ENCODE measurements around the gene FAM107A. TPM values are rescaled to one million over a fixed set of nuclear protein-coding genes. Genes with fewer than 3 reads are reported as not detected.

FAM107A gene
- total and polyA plus RNA-seq, 2 of the 4 experiments (the other 2 are of a cell fraction): not detected

DNA sequence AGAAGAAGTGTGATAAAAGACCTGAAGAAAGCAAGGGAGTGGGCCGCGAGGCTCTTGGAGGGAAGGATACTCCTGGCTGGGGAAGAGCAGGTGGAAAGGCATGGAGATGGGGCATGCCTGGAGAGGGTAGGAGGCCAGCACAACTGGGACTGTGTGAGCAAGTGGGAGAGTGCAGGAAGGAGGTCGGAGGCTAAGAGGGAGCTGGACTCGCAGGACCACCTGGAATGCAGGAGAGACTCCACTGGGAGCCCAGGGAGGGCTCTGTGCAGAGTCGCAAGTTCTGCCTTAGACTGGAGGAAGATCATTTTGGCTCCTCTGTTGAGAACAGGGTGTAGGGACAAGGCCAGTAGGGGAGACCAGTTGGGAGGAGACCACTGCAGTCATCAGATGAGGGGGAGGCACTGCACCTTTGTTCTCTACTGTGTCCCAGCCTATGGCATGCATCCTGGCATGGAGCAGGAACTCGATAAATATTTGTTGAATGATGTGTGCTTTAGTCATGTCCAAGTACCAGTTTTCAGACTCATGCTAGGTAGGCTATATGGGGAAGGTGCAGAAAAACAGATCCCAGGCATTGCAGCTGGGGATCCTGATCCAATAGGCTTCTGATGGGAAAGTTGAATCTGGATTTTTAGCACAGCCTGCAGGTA, 13.7 kb downstream of the FAM107A start:
- H4K91ac ChIP-seq (ENCODE audit: insufficient read depth, low read depth, low read length): peak overlapping the region; percentile 68
- DNase-seq: no peak
- H3K56ac ChIP-seq (ENCODE audit: extremely low read depth, insufficient read depth, low read length): no peak overlapping the region
- H2BK15ac ChIP-seq (ENCODE audit: low read depth, low read length): peak overlapping the region; percentile 72; the same call in 1 of the 3 replicates
- no peaks in the 10 kb centered on the region for H3K79me1 ChIP-seq (ENCODE audit: low read depth in 1 of 2, low read length in 2 of 2)
- no peaks in the 10 kb centered on the region for H3K27me3 ChIP-seq (ENCODE audit: control insufficient read depth, insufficient read depth, low read length)
- H3K27ac ChIP-seq (ENCODE audit: insufficient read depth, low read length): no peak overlapping the region
- CTCF ChIA-PET: no interaction called here
- intact Hi-C loops (cut with micrococcal nuclease) (loop anchor here (5.0 to 10.0 kb wide), 3 partner anchors 259 to 1071 kb away; no protein-coding TSS in a partner anchor), in situ Hi-C loops (cut with MboI; ENCODE audit: low sequenced_read_pairs) (loop anchor here (5.0 to 25.0 kb wide), 2 partner anchors 64 to 424 kb away; no protein-coding TSS in a partner anchor), dilution Hi-C loops (cut with HindIII; ENCODE audit: low sequenced_read_pairs, unreplicated experiment) (no loop called here)
- no peak overlapping the region for H3K9ac ChIP-seq (ENCODE audit: low read depth, low read length)
- no peaks in the 10 kb centered on the region for H4K20me1 ChIP-seq (ENCODE audit: insufficient read depth, low read length)
- H2BK20ac ChIP-seq (ENCODE audit: low read depth, low read length): peak overlapping the region; percentile 79
- no peak for ATAC-seq (ENCODE audit: low read depth)
- H3K9me1 ChIP-seq (ENCODE audit: insufficient read depth, low read length): peaks cover 14% of the 10 kb centered on the region
- no peaks in the 10 kb centered on the region for H3K9me3 ChIP-seq (ENCODE audit: control insufficient read depth, insufficient read depth, low read length)
- no peak overlapping the region for H3K18ac ChIP-seq (ENCODE audit: low read depth, low read length)
- H2AK9ac ChIP-seq (replicated peaks; ENCODE audit: low read depth, low read length, poor library complexity): no peak overlapping the region
- no peak overlapping the region for H3K4me3 ChIP-seq (ENCODE audit: insufficient read depth, low read depth, low read length)
- H4K5ac ChIP-seq (ENCODE audit: low read depth, low read length): no peak overlapping the region
- H3K4me1 ChIP-seq (ENCODE audit: control insufficient read depth, insufficient read depth, low read length): peaks cover 4% of the 10 kb centered on the region; the same call in 1 of the 2 replicates
- peak overlapping the region in 1 of 2 experiments; percentile 38; a peak in 1 of 4 replicates for H4K8ac ChIP-seq (ENCODE audit: low read depth in 2 of 2, low read length in 2 of 2)
- POLR2A ChIA-PET (ENCODE audit: unreplicated experiment): no interaction called here
- 0 out of 2 replicates have a peak overlapping the region, but pooled peaks have one; percentile 29 for H3K14ac ChIP-seq (replicated peaks; ENCODE audit: low read depth, low read length)
- BruUV-seq (replicated peaks): no TSS peak
- H2AK5ac ChIP-seq (ENCODE audit: low read depth, low read length): peak overlapping the region; percentile 61; the same call in 1 of the 2 replicates
- H3K4ac ChIP-seq (ENCODE audit: low read depth, low read length): peak overlapping the region; percentile 65
- no peak overlapping the region for H3K23ac ChIP-seq (ENCODE audit: low read depth, low read length)
- 84% methylated on average over 5 of the region's 6 CpGs; no CpG with 5 or more reads in 1 of the 2 experiments for WGBS, 2 experiments (ENCODE audit: extremely low coverage in 2 of 2, insufficient read length in 1 of 2)
- peak overlapping the region; percentile 5 for H2BK5ac ChIP-seq (ENCODE audit: low read depth, low read length, poor library complexity, severe bottlenecking)
- no peak overlapping the region for H2AFZ ChIP-seq (replicated peaks; ENCODE audit: low read length, poor library complexity)
- peak overlapping the region; percentile 82 for H2BK120ac ChIP-seq (ENCODE audit: low read depth, low read length)
- TF ChIP-seq MAZ (IDR thresholded peaks at IDR 0.05; ENCODE audit: borderline replicate concordance, low read depth, low read length) (no peak), RFX5 (IDR thresholded peaks at IDR 0.05; ENCODE audit: low read depth, low read length) (no peak), BHLHE40 (IDR thresholded peaks at IDR 0.05; ENCODE audit: low read depth, low read length) (no peak), MAFK (IDR thresholded peaks at IDR 0.05; ENCODE audit: low read depth, low read length) (no peak), FOS (IDR thresholded peaks at IDR 0.05; ENCODE audit: low read depth, low read length) (no peak), RCOR1 (IDR thresholded peaks at IDR 0.05; ENCODE audit: insufficient replicate concordance, low read length) (no peak), NFE2L2 (IDR thresholded peaks at IDR 0.05; ENCODE audit: low read depth, low read length) (no peak), POLR2A (IDR thresholded peaks at IDR 0.05; ENCODE audit: low read depth, low read length) (no peak), RAD21 (IDR thresholded peaks at IDR 0.05; ENCODE audit: low read length) (no peak), MXI1 (IDR thresholded peaks at IDR 0.05; ENCODE audit: borderline replicate concordance, low read depth, low read length) (no peak), CEBPB (IDR thresholded peaks at IDR 0.05; ENCODE audit: low read depth, low read length) (no peak)
- TF ChIP-seq, protein P1, sequence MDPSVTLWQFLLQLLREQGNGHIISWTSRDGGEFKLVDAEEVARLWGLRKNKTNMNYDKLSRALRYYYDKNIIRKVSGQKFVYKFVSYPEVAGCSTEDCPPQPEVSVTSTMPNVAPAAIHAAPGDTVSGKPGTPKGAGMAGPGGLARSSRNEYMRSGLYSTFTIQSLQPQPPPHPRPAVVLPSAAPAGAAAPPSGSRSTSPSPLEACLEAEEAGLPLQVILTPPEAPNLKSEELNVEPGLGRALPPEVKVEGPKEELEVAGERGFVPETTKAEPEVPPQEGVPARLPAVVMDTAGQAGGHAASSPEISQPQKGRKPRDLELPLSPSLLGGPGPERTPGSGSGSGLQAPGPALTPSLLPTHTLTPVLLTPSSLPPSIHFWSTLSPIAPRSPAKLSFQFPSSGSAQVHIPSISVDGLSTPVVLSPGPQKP (IDR thresholded peaks at IDR 0.05; ENCODE audit: borderline replicate concordance, low read depth, low read length): no peak
- TF ChIP-seq, protein P2, sequence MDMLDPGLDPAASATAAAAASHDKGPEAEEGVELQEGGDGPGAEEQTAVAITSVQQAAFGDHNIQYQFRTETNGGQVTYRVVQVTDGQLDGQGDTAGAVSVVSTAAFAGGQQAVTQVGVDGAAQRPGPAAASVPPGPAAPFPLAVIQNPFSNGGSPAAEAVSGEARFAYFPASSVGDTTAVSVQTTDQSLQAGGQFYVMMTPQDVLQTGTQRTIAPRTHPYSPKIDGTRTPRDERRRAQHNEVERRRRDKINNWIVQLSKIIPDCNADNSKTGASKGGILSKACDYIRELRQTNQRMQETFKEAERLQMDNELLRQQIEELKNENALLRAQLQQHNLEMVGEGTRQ (IDR thresholded peaks at IDR 0.05; ENCODE audit: low read depth, low read length): no peak
- TF ChIP-seq, protein P3, sequence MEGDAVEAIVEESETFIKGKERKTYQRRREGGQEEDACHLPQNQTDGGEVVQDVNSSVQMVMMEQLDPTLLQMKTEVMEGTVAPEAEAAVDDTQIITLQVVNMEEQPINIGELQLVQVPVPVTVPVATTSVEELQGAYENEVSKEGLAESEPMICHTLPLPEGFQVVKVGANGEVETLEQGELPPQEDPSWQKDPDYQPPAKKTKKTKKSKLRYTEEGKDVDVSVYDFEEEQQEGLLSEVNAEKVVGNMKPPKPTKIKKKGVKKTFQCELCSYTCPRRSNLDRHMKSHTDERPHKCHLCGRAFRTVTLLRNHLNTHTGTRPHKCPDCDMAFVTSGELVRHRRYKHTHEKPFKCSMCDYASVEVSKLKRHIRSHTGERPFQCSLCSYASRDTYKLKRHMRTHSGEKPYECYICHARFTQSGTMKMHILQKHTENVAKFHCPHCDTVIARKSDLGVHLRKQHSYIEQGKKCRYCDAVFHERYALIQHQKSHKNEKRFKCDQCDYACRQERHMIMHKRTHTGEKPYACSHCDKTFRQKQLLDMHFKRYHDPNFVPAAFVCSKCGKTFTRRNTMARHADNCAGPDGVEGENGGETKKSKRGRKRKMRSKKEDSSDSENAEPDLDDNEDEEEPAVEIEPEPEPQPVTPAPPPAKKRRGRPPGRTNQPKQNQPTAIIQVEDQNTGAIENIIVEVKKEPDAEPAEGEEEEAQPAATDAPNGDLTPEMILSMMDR (conservative IDR thresholded peaks at IDR 0.05; ENCODE audit: low read depth, low read length): no peak
- H3K36me3 ChIP-seq (ENCODE audit: control insufficient read depth, insufficient read depth, low read length): no peaks in the 10 kb centered on the region
- no peak overlapping the region for H3K4me2 ChIP-seq (ENCODE audit: low read depth, low read length)

Measured in IMR-90 (cell line).